ENCODE results near the gene KMT2E.

DNA sequence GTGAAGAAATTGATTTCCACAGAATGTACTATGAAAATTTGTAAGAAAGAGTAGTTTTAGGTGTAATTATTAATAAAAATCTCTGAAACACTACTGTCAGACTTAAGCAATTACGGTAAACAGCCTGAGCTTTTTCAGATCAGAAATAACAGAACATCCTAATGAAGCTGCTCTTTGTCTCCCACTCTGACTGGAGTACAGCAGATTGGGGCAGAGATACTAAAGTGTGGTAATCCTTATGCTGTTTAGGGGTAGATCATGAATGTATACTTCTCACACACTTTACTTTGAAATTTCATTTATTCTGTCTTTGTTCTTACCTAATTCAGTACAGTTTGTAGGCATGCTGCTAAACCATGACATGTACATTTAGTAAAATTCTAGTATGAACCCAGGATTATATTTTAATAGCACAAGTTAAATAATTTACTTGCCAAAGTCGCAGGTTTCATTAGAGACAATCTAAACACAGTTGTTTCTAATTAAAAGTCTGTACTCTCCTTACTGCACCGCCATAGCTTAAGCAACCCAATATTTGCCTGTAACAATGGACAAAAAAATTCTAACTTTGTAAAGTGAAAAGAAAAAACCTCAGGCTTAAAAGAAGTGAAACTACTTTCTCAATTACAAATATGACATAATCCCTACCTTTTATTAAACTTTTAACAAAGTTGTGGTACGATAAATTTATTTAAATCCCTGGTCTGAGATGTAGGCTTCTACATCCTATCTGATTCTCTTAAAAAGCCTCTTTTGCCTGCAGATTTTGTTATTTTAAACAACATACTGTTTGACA lies 88.8 kb downstream of the KMT2E start:
- TF ChIP-seq, protein P1, sequence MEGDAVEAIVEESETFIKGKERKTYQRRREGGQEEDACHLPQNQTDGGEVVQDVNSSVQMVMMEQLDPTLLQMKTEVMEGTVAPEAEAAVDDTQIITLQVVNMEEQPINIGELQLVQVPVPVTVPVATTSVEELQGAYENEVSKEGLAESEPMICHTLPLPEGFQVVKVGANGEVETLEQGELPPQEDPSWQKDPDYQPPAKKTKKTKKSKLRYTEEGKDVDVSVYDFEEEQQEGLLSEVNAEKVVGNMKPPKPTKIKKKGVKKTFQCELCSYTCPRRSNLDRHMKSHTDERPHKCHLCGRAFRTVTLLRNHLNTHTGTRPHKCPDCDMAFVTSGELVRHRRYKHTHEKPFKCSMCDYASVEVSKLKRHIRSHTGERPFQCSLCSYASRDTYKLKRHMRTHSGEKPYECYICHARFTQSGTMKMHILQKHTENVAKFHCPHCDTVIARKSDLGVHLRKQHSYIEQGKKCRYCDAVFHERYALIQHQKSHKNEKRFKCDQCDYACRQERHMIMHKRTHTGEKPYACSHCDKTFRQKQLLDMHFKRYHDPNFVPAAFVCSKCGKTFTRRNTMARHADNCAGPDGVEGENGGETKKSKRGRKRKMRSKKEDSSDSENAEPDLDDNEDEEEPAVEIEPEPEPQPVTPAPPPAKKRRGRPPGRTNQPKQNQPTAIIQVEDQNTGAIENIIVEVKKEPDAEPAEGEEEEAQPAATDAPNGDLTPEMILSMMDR (conservative IDR thresholded peaks at IDR 0.05): no peak
- no peak for TF ChIP-seq EZH2 (IDR thresholded peaks at IDR 0.05; ENCODE audit: low read depth)

All from PC-9 (cell line).